IgD-negative memory B cell (primary cell): ENCODE measurements around the gene RTL5. TPM values are rescaled to one million over a fixed set of nuclear protein-coding genes. Genes with fewer than 3 reads are reported as not detected.

ENCODE experiments used
- H3K27ac Mint-ChIP-seq, 3 donors: one replicate each; pipeline ENCODE4 v1.8.0; 2020 to 2022; ENCODE audit warnings: mild to moderate bottlenecking in 3 of 3, mixed read lengths in 3 of 3, moderate library complexity in 1 of 3
- H3K27me3 Mint-ChIP-seq: one replicate; pipeline ENCODE4 v1.8.0; 2021; ENCODE audit warnings: mixed read lengths
- H3K36me3 Mint-ChIP-seq: one replicate; pipeline ENCODE4 v1.8.0; 2020; ENCODE audit warnings: mild to moderate bottlenecking, mixed read lengths
- H3K4me1 Mint-ChIP-seq, 3 donors: one replicate each; pipeline ENCODE4 v1.8.0; 2020 to 2022; ENCODE audit warnings: mixed read lengths in 3 of 3, mild to moderate bottlenecking in 1 of 3
- H3K4me3 Mint-ChIP-seq, 4 donors: one replicate each; pipeline ENCODE4 v1.8.0; 2020 to 2022; ENCODE audit warnings: mild to moderate bottlenecking in 4 of 4, mixed read lengths in 4 of 4, moderate library complexity in 3 of 4
- H3K9me3 Mint-ChIP-seq, 3 donors: one replicate each; pipeline ENCODE4 v1.8.0; 2020 to 2021; ENCODE audit warnings: mixed read lengths in 3 of 3, mild to moderate bottlenecking in 1 of 3
- polyA plus RNA-seq: library from polyadenylated mRNA; unstranded; fragments of 300-500 nt; fragmentation: Illumina TruSeq; gene quantifications from one replicate; pipeline ENCODE4 v1.2.3, GENCODE V29; 2021

The RTL5 gene
- polyA plus RNA-seq, 1 donor from 2014 or later: not detected

- Mint-ChIP-seq H3K4me1 (peaks cover 0 to 14% (median 14%) of the 10 kb centered on the region in 3 donors), H3K27ac (peak overlapping the region in 1 of 3 donors; percentile 71), H3K9me3 (no peaks in the 10 kb centered on the region), H3K27me3 (peaks cover 32% of the 10 kb centered on the region), H3K36me3 (no peaks in the 10 kb centered on the region), H3K4me3 (no peak overlapping the region)
Observed at GRCh38 chrX:72107841-72108595, 23.7 kb downstream of the RTL5 start.

GRCh38 chrX:72107320-72107719, 24.4 kb downstream of the RTL5 start:
- no peaks in the 10 kb centered on the region for H3K9me3 Mint-ChIP-seq
- peak overlapping the region in 1 of 3 donors; percentile 71 for H3K27ac Mint-ChIP-seq
- H3K4me1 Mint-ChIP-seq: peaks cover 0 to 14% (median 14%) of the 10 kb centered on the region in 3 donors
- H3K36me3 Mint-ChIP-seq: no peaks in the 10 kb centered on the region
- peaks cover 33% of the 10 kb centered on the region for H3K27me3 Mint-ChIP-seq
- H3K4me3 Mint-ChIP-seq: peak overlapping the region in 1 of 4 donors; percentile 53

- Mint-ChIP-seq H3K27ac (peak overlapping the region; percentile 48 to 71 (median 66)), H3K27me3 (peaks cover 33% of the 10 kb centered on the region), H3K4me1 (peaks cover 14 to 31% (median 23%) of the 10 kb centered on the region in 3 donors), H3K9me3 (no peaks in the 10 kb centered on the region), H3K4me3 (peak overlapping the region in 3 of 4 donors; percentile 21 to 82 (median 69)), H3K36me3 (no peaks in the 10 kb centered on the region)
Observed at GRCh38 chrX:72105436-72105835, 26.3 kb downstream of the RTL5 start.

- Mint-ChIP-seq H3K27ac (no peak overlapping the region), H3K4me3 (no peak overlapping the region), H3K9me3 (no peaks in the 10 kb centered on the region), H3K27me3 (peaks cover 27% of the 10 kb centered on the region), H3K36me3 (no peaks in the 10 kb centered on the region), H3K4me1 (peaks cover 20 to 37% (median 30%) of the 10 kb centered on the region in 3 donors)
Observed at GRCh38 chrX:72102760-72103159, 29.0 kb downstream of the RTL5 start.

- H3K27ac Mint-ChIP-seq: peak overlapping the region in 2 of 3 donors; percentile 89 to 90
- H3K4me1 Mint-ChIP-seq: peaks cover 20 to 39% (median 32%) of the 10 kb centered on the region in 3 donors
- no peaks in the 10 kb centered on the region for H3K9me3 Mint-ChIP-seq
Observed at GRCh38 chrX:72102126-72102525, 29.6 kb downstream of the RTL5 start.

GRCh38 chrX:72101597-72102037, 30.1 kb downstream of the RTL5 start:
- H3K4me1 Mint-ChIP-seq: peaks cover 24 to 42% (median 32%) of the 10 kb centered on the region in 3 donors
- H3K4me3 Mint-ChIP-seq: peak overlapping the region in 3 of 4 donors; percentile 41 to 86 (median 72)

More at GRCh38 chrX:72102126-72102525, 29.6 kb downstream of the RTL5 start:
- peaks cover 23% of the 10 kb centered on the region for H3K27me3 Mint-ChIP-seq
- H3K36me3 Mint-ChIP-seq: no peaks in the 10 kb centered on the region
- H3K4me3 Mint-ChIP-seq: peak overlapping the region in 3 of 4 donors; percentile 41 to 72 (median 47)

GRCh38 chrX:72100824-72101351, 30.8 kb downstream of the RTL5 start:
- Mint-ChIP-seq H3K9me3 (no peaks in the 10 kb centered on the region), H3K27me3 (peaks cover 23% of the 10 kb centered on the region), H3K4me3 (peak overlapping the region; percentile 4 to 93 (median 62)), H3K36me3 (no peaks in the 10 kb centered on the region), H3K4me1 (peaks cover 24 to 42% (median 32%) of the 10 kb centered on the region in 3 donors), H3K27ac (peak overlapping the region; percentile 90 to 96 (median 94))

More at GRCh38 chrX:72101597-72102037, 30.1 kb downstream of the RTL5 start:
- Mint-ChIP-seq H3K27me3 (peaks cover 22% of the 10 kb centered on the region), H3K9me3 (no peaks in the 10 kb centered on the region), H3K27ac (peak overlapping the region; percentile 89 to 94 (median 90)), H3K36me3 (no peaks in the 10 kb centered on the region)

GRCh38 chrX:72100051-72100755, 31.5 kb downstream of the RTL5 start:
- Mint-ChIP-seq H3K27me3 (peaks cover 23% of the 10 kb centered on the region), H3K36me3 (no peaks in the 10 kb centered on the region), H3K27ac (peak overlapping the region; percentile 90 to 96 (median 94)), H3K9me3 (no peaks in the 10 kb centered on the region), H3K4me1 (peaks cover 25 to 40% (median 30%) of the 10 kb centered on the region in 3 donors), H3K4me3 (peak overlapping the region; percentile 4 to 93 (median 54))

GRCh38 chrX:72097098-72097497, 34.6 kb downstream of the RTL5 start:
- H3K4me3 Mint-ChIP-seq: peak overlapping the region in 2 of 4 donors; percentile 14 to 43
- H3K9me3 Mint-ChIP-seq: no peaks in the 10 kb centered on the region
- peak overlapping the region in 1 of 3 donors; percentile 70 for H3K27ac Mint-ChIP-seq
- no peaks in the 10 kb centered on the region for H3K36me3 Mint-ChIP-seq
- H3K27me3 Mint-ChIP-seq: peaks cover 18% of the 10 kb centered on the region
- H3K4me1 Mint-ChIP-seq: peaks cover 26 to 36% (median 28%) of the 10 kb centered on the region in 3 donors

GRCh38 chrX:72095370-72095769, 36.3 kb downstream of the RTL5 start:
- Mint-ChIP-seq H3K36me3 (no peaks in the 10 kb centered on the region), H3K4me3 (peak overlapping the region in 2 of 4 donors; percentile 2 to 61), H3K9me3 (no peaks in the 10 kb centered on the region), H3K27me3 (peaks cover 13% of the 10 kb centered on the region), H3K4me1 (peaks cover 16 to 20% (median 18%) of the 10 kb centered on the region in 3 donors), H3K27ac (peak overlapping the region; percentile 59 to 94 (median 75))

GRCh38 chrX:72094894-72095293, 36.8 kb downstream of the RTL5 start:
- Mint-ChIP-seq H3K36me3 (no peaks in the 10 kb centered on the region), H3K9me3 (no peaks in the 10 kb centered on the region), H3K27me3 (peaks cover 13% of the 10 kb centered on the region), H3K4me1 (peaks cover 11 to 15% (median 15%) of the 10 kb centered on the region in 3 donors), H3K4me3 (peak overlapping the region in 3 of 4 donors; percentile 2 to 61 (median 58)), H3K27ac (peak overlapping the region; percentile 59 to 94 (median 75))

- peaks cover 0 to 2% (median 2%) of the 10 kb centered on the region in 3 donors for H3K9me3 Mint-ChIP-seq
- H3K4me3 Mint-ChIP-seq: no peak overlapping the region
- H3K27ac Mint-ChIP-seq: no peak overlapping the region
- peaks cover 0 to 2% (median 0%) of the 10 kb centered on the region in 3 donors for H3K4me1 Mint-ChIP-seq
- peaks cover 10% of the 10 kb centered on the region for H3K27me3 Mint-ChIP-seq
- H3K36me3 Mint-ChIP-seq: no peaks in the 10 kb centered on the region
Observed at GRCh38 chrX:72089254-72089653, 42.5 kb downstream of the RTL5 start.

GRCh38 chrX:72088761-72089160, 43.0 kb downstream of the RTL5 start:
- H3K9me3 Mint-ChIP-seq: peaks cover 0 to 2% (median 2%) of the 10 kb centered on the region in 3 donors
- peaks cover 0 to 2% (median 0%) of the 10 kb centered on the region in 3 donors for H3K4me1 Mint-ChIP-seq
- H3K4me3 Mint-ChIP-seq: no peak overlapping the region
- H3K36me3 Mint-ChIP-seq: no peaks in the 10 kb centered on the region
- no peak overlapping the region for H3K27ac Mint-ChIP-seq
- peaks cover 8% of the 10 kb centered on the region for H3K27me3 Mint-ChIP-seq

- H3K27ac Mint-ChIP-seq: no peak overlapping the region
- no peak overlapping the region for H3K4me3 Mint-ChIP-seq
- peaks cover 0 to 2% (median 2%) of the 10 kb centered on the region in 3 donors for H3K9me3 Mint-ChIP-seq
- peaks cover 3% of the 10 kb centered on the region for H3K27me3 Mint-ChIP-seq
- peaks cover 0 to 2% (median 0%) of the 10 kb centered on the region in 3 donors for H3K4me1 Mint-ChIP-seq
- no peaks in the 10 kb centered on the region for H3K36me3 Mint-ChIP-seq
Observed at GRCh38 chrX:72086995-72087394, 44.7 kb downstream of the RTL5 start.
